Stimulated activated naive CD8-positive, alpha-beta T cell treated with anti-CD3 and anti-CD28 coated beads, Interleukin-15, Interleukin-2, amounts not matched to agents 100 ng/mL and 50 ng/mL, for 24 hours (primary cell): ENCODE data around the gene ADAMTS17.

Experiments
- H3K27ac Mint-ChIP-seq: one replicate; pipeline ENCODE4 v1.8.0; 2021; ENCODE audit warnings: mild to moderate bottlenecking, mixed read lengths
- H3K27me3 Mint-ChIP-seq: one replicate; pipeline ENCODE4 v1.8.0; 2021; ENCODE audit warnings: mixed read lengths
- H3K36me3 Mint-ChIP-seq: one replicate; pipeline ENCODE4 v1.8.0; 2021; ENCODE audit warnings: low read depth, mixed read lengths
- H3K4me1 Mint-ChIP-seq: one replicate; pipeline ENCODE4 v1.8.0; 2021; ENCODE audit warnings: low read depth, mixed read lengths
- H3K4me3 Mint-ChIP-seq: one replicate; pipeline ENCODE4 v1.8.0; 2021; ENCODE audit warnings: mild to moderate bottlenecking, mixed read lengths
- H3K9me3 Mint-ChIP-seq: one replicate; pipeline ENCODE4 v1.8.0; 2021; ENCODE audit warnings: mixed read lengths

Gene ADAMTS17

DNA sequence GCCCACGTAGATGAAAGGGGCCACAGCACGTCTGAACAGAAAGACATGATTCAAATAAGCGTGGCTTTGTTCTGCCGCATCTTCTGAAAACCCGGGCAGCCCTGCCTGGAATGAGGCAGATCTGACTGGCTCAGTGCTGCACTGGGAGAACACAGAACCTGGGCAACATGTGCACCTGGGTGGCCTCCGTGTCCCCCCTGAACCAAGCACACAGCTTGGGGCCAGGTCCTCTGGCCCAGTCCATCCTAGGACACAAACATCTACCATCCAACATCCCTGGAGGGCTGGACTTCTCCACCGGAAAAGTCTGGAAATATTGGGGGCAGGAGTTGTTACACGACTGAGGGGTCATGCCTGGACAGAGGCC is 119.4 kb downstream of the ADAMTS17 start:
- H3K27ac Mint-ChIP-seq = no peak overlapping the region
- no peaks in the 10 kb centered on the region for H3K27me3 Mint-ChIP-seq
- no peaks in the 10 kb centered on the region for H3K36me3 Mint-ChIP-seq
- peaks cover 15% of the 10 kb centered on the region for H3K4me1 Mint-ChIP-seq
- no peaks in the 10 kb centered on the region for H3K9me3 Mint-ChIP-seq
- H3K4me3 Mint-ChIP-seq = no peak overlapping the region

DNA sequence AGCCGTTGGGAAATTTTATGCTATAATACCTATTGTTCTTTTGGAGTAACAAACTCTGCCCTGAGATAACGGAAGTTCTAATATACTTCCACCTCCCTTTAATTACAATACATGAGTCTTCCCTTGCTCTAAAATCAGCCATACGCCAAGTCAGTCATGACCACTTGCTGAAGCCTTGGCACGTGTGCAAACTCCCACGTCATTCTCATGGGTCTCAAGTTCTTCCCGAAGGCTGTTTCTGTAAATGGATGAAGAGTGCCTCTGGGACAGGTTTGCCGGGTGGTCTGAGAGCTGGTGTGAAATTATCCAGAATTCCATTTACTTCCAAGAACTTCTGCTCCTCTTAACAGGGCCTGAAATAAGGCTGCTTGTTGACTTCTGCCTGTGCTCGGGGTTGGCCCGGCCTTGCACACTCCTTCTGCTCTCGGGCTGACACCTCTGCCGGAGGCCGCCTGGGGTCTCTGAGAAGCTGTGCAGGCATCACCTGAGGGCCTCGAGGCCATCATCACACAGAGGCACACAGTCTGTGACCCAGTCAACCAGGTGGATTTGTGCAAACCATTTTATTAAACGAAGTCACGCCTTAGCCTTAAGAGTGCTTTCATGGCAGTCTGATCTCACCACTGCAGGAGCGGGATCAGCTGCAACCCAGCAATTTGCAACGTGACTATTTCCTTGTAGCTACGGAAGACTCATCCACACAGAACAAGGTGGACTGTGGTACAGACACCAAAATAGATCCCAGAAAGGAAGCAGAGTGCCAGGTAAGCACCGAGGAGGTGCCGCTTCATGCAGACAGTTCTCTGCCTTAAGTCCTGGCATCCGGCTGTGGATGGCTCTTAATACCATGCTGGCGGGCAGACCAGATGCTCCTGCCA is 120.1 kb downstream of the ADAMTS17 start:
- Mint-ChIP-seq H3K9me3 (no peaks in the 10 kb centered on the region), H3K36me3 (no peaks in the 10 kb centered on the region), H3K4me1 (peaks cover 15% of the 10 kb centered on the region), H3K27me3 (no peaks in the 10 kb centered on the region), H3K4me3 (no peak overlapping the region), H3K27ac (no peak overlapping the region)

DNA sequence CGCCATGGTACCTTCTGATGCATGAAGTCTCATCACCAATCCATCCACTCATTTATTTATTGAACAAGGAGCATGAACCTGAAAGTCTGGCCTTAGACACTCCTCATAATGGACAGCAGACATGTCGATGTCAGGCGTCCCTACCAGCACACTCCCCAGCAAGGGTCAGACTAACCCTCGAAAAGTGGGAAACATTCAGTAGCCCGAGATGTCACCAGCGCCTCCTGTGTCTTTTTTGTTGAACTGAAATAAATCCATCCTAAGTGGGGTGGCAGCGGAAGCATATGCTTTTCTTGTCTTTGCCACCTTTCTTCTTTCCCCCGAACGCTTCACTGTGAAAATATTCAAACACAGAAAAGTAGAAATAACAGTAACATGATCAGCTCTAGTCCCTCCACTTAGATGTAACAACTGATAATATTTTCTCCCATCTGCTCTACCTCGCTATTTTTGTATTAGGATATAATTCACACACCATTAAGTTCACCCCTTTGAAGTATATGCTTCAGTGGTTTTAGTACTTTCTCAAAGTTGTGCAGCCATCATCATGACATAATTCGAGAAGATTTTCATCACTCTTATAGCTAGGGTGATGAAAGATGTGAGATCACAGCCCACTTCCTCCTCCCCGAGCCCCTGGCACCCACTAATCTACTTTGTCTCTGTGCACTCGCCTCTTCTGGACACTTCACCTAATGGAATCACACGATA is 121.6 kb downstream of the ADAMTS17 start:
- H3K4me3 Mint-ChIP-seq = no peak overlapping the region
- no peaks in the 10 kb centered on the region for H3K27me3 Mint-ChIP-seq
- no peaks in the 10 kb centered on the region for H3K36me3 Mint-ChIP-seq
- no peak overlapping the region for H3K27ac Mint-ChIP-seq
- peaks cover 14% of the 10 kb centered on the region for H3K4me1 Mint-ChIP-seq
- no peaks in the 10 kb centered on the region for H3K9me3 Mint-ChIP-seq

DNA sequence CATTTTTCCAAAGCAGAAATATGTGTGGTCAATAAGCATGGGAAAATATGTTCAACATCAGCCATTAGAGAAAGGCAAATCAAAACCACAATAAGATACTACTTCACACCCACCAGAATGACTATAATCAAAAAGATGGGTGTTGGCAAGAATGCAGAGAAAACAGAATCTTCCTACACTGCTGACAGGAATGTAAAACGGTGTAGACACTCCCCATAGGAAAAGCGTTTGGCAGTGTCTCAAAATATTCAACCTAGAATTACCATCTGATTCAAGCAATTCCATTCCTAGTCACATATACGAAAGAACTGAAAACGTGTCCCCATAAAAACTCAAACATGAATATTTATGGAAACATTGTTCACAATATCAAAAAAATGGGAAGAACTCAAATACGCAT is 123.3 kb downstream of the ADAMTS17 start:
- H3K4me1 Mint-ChIP-seq = no peaks in the 10 kb centered on the region
- H3K27ac Mint-ChIP-seq = no peak overlapping the region
- H3K36me3 Mint-ChIP-seq = no peaks in the 10 kb centered on the region
- H3K9me3 Mint-ChIP-seq = no peaks in the 10 kb centered on the region
- H3K27me3 Mint-ChIP-seq = no peaks in the 10 kb centered on the region
- H3K4me3 Mint-ChIP-seq = no peak overlapping the region

DNA sequence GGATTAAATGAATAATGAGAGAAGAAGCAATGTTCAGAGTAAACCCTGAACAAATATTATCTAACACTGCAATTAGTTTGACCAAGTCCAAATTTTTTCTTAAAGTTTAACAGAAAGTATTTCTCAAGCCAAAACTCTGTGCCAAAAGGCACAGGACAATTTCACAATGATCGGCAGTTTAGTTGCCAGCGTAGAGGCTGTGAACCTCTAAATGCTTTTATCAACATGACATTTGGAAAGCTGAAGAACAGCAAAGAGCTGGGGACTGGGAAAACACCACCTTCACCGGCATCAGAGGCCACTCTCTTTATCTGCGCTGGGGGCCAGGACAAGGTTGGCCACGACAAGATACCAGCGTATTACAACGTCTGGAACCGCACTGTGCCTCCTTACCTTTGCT is 125.6 kb downstream of the ADAMTS17 start:
- H3K9me3 Mint-ChIP-seq = no peaks in the 10 kb centered on the region
- H3K27me3 Mint-ChIP-seq = no peaks in the 10 kb centered on the region
- no peaks in the 10 kb centered on the region for H3K36me3 Mint-ChIP-seq
- no peaks in the 10 kb centered on the region for H3K4me1 Mint-ChIP-seq
- H3K4me3 Mint-ChIP-seq = no peak overlapping the region
- no peak overlapping the region for H3K27ac Mint-ChIP-seq

DNA sequence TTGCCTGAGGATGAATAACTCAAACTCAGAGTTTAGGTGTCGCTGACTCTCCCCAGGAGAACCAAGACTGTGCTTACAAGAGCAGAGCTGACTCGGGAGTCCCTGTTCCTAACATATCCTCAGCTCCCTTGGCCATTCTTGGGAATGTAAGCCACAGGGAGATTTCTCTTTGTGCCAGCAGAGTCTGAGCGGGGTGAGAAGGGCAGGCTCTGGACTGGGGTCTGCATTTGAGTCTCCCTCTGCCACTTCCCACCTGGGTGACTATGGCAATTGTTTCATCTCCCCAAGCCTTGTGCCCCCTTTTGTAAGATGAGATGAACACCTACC is 126.0 kb downstream of the ADAMTS17 start:
- H3K9me3 Mint-ChIP-seq = no peaks in the 10 kb centered on the region
- no peak overlapping the region for H3K27ac Mint-ChIP-seq
- H3K27me3 Mint-ChIP-seq = no peaks in the 10 kb centered on the region
- H3K4me1 Mint-ChIP-seq = no peaks in the 10 kb centered on the region
- H3K36me3 Mint-ChIP-seq = no peaks in the 10 kb centered on the region
- H3K4me3 Mint-ChIP-seq = no peak overlapping the region

DNA sequence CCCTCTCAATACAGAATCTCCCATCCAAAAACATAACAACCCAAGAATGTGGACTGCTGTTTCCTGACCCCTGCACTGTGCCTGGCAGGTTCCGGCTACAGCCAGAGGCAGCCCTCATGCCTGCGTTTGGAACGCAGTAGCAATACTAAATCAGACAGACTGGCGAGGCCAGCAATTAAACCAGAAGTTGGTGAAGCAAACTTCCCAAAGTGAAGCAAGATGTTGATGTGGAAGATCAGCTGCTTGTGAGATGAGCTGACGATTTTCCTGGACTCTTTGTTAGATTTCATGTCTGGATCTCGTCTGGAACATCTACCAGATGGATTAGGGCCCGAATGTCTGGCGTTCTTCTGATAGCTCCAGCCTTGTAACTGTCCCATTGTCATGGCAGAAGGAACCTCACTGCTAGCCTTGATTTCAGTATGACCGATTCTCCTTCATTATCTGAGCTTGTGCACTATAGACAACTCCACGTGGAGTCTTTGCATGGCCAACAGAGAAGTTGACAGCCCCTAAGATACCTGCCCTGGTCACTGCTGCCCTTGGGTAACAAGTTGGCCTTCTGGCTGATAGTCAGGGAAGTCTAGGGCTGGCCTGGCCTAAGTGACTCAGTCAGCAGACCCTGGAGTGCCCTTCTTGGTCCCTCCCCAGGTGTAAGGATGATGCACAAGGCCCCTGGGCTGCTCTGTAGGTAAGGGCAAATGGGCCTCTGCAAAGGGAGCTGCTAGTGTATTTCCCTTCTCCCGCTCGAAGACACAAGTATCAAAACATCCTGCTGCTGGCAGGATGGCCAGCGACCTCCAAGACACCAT is 126.5 kb downstream of the ADAMTS17 start:
- Mint-ChIP-seq H3K4me1 (no peaks in the 10 kb centered on the region), H3K27me3 (no peaks in the 10 kb centered on the region), H3K27ac (no peak overlapping the region), H3K9me3 (no peaks in the 10 kb centered on the region), H3K36me3 (no peaks in the 10 kb centered on the region), H3K4me3 (no peak overlapping the region)

DNA sequence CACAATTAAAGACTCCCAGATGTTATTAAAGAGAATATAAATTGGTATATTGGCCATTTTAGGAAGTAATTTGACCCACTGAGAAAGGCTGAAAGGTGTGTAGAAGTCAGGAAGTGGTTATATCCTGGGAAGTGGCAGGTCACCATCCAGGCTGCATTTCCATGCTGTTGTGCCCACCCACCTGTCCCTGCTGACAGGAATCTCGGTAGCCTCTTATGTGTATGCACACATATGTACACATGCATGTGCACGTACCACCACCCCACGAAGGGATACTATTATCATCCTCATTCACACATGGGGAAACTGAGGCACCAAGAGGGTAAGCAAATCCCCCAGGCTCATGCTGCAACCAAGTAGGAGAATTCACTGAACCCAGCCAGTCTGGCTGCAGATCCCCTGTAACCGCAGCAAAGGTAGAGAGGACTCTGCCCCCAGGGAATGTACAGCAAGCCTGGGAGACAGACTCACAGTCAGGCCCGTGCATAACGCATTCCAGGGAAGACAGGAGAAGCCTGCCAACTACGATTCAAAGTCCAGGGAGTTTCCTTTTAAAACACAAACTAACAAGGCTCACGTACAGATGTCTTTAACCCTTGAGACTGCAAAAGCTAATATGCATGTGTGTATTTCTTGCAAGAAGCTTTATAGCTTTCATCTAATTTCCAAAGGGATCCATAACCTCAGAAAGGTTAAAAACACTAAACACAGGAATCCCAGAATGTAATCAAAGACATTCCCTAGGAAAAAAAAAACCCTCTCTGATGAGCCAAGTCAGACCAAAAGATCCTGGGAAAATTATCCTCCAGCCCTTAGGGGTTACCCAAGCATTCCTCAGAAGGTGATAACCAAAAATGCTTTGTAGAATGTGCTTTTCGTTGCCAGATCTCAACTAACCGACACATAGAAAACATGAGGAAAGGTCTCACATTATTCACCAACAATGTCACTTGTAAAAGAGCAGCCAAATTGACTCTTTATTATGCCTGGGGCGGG is 129.6 kb downstream of the ADAMTS17 start:
- no peak overlapping the region for H3K4me3 Mint-ChIP-seq
- no peaks in the 10 kb centered on the region for H3K27me3 Mint-ChIP-seq
- no peaks in the 10 kb centered on the region for H3K4me1 Mint-ChIP-seq
- H3K27ac Mint-ChIP-seq = no peak overlapping the region
- H3K36me3 Mint-ChIP-seq = no peaks in the 10 kb centered on the region
- H3K9me3 Mint-ChIP-seq = no peaks in the 10 kb centered on the region

DNA sequence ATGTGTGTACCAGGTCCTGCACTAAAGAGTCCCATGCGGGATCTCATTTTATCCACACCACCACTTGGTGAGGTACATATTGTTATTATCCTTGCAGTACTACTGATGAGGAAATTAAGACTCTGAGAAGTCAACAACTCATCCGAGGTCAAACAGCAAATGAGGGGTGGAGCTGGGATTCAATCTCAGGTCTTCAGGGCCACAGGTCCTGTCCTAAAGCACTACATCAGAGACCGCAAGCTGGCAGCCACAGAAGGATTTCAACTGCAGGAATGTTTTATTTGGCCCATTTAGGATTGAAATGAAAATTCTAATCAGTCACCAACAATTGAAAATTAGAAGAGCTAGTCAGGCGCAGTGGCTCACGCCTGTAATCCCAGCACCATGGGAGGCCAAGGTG is 131.4 kb downstream of the ADAMTS17 start:
- H3K4me1 Mint-ChIP-seq = no peaks in the 10 kb centered on the region
- no peaks in the 10 kb centered on the region for H3K36me3 Mint-ChIP-seq
- no peaks in the 10 kb centered on the region for H3K27me3 Mint-ChIP-seq
- no peaks in the 10 kb centered on the region for H3K9me3 Mint-ChIP-seq
- no peak overlapping the region for H3K27ac Mint-ChIP-seq
- no peak overlapping the region for H3K4me3 Mint-ChIP-seq

DNA sequence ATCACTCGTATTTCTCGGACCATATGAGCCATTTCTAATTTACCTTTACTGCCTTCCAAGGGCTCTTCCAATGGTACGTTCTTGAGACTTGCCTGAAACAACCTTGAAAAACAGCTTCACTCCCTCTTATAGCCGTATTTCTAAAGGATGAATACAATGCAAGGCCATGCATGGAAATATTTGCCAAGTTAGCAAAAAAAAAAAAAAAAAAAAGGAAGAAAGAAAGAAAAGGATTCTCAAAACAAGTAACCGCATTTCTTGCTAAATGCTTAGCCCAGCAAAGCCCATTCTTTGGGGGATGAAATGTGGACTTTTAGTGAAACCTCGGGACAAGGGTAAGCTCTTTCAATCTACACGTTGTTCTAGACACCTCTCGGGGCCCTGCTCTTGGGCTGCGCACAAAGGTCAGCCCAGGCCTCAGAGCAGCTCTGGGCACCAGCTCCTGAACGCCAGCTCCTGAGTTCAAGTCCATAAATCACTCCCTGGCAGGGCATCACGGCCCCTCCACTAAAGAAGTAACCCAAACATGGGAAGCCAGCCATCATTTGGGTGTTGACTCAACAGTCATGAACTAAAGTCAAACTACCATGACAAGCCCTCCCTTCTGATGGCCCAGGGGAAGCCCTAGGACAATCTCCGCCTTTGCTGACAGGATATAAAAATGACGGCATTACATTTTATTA is 132.7 kb downstream of the ADAMTS17 start:
- H3K4me1 Mint-ChIP-seq = no peaks in the 10 kb centered on the region
- H3K9me3 Mint-ChIP-seq = no peaks in the 10 kb centered on the region
- H3K4me3 Mint-ChIP-seq = no peak overlapping the region
- no peak overlapping the region for H3K27ac Mint-ChIP-seq
- no peaks in the 10 kb centered on the region for H3K36me3 Mint-ChIP-seq
- H3K27me3 Mint-ChIP-seq = no peaks in the 10 kb centered on the region

DNA sequence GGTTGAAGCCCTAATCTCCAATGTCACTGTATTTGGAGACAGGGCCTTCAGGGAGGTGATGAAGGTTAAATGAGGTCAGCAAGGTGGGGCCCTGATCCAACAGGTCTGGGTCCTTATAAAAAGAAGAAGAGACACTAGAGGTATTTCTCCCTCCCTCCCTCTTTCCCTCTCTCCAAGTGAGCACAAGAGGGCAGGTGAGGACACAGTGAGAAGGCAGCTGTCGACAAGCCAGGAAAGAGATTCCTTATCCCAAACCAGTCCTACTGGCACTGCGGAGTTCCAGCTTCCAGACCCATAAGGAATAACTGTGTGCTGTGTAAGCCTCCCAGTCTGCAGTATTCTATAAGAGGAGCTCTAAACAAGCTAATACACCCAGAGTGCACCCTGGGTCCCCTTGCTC is 134.7 kb downstream of the ADAMTS17 start:
- H3K27me3 Mint-ChIP-seq = peaks cover 3% of the 10 kb centered on the region
- H3K9me3 Mint-ChIP-seq = no peaks in the 10 kb centered on the region
- H3K27ac Mint-ChIP-seq = no peak overlapping the region
- peaks cover 11% of the 10 kb centered on the region for H3K4me1 Mint-ChIP-seq
- no peak overlapping the region for H3K4me3 Mint-ChIP-seq
- H3K36me3 Mint-ChIP-seq = no peaks in the 10 kb centered on the region

DNA sequence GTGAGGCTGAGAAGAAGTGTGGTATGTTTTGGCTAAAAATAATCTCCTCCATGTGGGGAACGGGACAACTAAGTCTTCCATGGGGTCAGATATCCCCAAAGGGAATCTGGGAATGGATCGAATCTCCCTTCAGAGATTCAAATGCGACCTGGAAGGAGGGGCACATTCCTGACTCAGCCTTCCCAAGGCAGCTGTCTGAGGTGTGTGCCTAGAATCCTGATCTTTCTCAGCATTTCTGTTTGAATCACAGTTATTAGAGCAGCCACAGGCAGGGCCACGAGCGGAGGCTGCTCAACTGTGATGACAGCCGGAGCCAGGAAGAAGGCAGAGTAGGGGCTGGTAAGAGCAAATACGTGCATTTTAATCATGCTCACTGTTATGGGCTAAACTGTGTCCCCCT is 135.1 kb downstream of the ADAMTS17 start:
- Mint-ChIP-seq H3K4me3 (no peak overlapping the region), H3K36me3 (no peaks in the 10 kb centered on the region)

DNA sequence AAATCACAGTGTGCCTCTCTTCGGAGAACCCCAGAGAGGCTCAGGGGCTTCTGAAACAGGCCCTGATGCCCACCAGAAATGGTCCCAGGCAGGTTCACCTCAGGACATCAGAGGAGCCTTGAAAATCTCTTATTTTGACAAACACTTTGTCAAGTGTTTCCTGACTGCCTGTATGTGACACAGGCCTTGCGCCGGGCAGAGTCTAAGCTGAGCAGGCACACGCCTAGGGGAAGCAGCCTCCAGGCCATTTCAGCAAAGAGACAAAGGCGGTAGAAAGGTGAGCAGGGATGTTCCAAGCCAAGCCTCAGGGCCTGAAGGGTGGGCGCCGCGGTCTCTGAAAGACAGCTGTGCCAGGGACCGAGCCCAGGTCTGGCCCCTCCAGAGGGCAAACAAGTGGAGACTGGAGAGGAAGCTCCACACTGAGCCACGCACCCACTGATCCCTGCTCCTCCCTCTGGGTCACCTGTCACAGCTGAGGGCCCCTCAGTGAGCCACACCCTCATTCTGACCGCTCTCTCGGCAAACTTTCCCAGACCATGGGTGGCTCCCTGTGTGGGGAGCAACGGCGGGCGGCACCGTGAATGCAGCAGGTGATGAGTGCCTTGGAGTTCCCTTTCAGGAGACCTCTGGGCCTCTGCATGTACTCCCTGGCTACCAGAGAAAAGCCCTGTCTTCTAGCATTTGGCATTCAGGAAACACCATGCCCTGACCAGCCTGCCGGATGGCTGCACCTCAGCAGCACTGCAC is 136.1 kb downstream of the ADAMTS17 start:
- H3K27me3 Mint-ChIP-seq = peaks cover 3% of the 10 kb centered on the region
- H3K4me3 Mint-ChIP-seq = no peak overlapping the region
- H3K9me3 Mint-ChIP-seq = no peaks in the 10 kb centered on the region
- peaks cover 20% of the 10 kb centered on the region for H3K4me1 Mint-ChIP-seq
- H3K36me3 Mint-ChIP-seq = no peaks in the 10 kb centered on the region
- H3K27ac Mint-ChIP-seq = no peak overlapping the region

More for the DNA sequence above, 135.1 kb downstream of the ADAMTS17 start:
- Mint-ChIP-seq H3K9me3 (no peaks in the 10 kb centered on the region), H3K27ac (no peak overlapping the region), H3K27me3 (peaks cover 3% of the 10 kb centered on the region), H3K4me1 (peaks cover 15% of the 10 kb centered on the region)
